Stomach (tissue), 9 donors: ENCODE data around the gene STK26. TPM values are rescaled to one million over a fixed set of nuclear protein-coding genes. Genes with fewer than 3 reads are reported as not detected.
A peak's percentile ranks its signal among the peaks of the same experiment; 100 is the strongest.

ENCODE experiments used
- DNase-seq, 2 donors: peaks; one replicate each; pipeline versions ENCODE4 v3.0.0 to v3.0.0-alpha.2; 2013 to 2019
- H3K27ac ChIP-seq, 5 donors: fragments of 200-600 bp in 4 of 5; sonication (generic) in 4 of 5; one replicate each; pipeline ENCODE4 v1.5.1; 2013 to 2019; ENCODE audit warnings: mild to moderate bottlenecking in 1 of 5, moderate library complexity in 1 of 5
- H3K27me3 ChIP-seq, 3 donors: fragments of 200-600 bp; sonication (generic); one replicate each; pipeline ENCODE4 v1.5.1; 2017 to 2019; ENCODE audit warnings: mixed run types in 1 of 3
- H3K36me3 ChIP-seq, 4 donors: fragments of 200-600 bp; sonication (generic); 1 replicate in 3 of 4; 2 replicates in 1 of 4; pipeline ENCODE4 v1.5.1; 2016 to 2019
- H3K4me1 ChIP-seq, 4 donors: fragments of 200-600 bp; sonication (generic); one replicate each; pipeline ENCODE4 v1.5.1; 2016 to 2019
- H3K4me3 ChIP-seq, 4 donors: fragments of 200-600 bp; sonication (generic) in 3 of 4; one replicate each; pipeline ENCODE4 v1.5.1; 2016 to 2019; ENCODE audit warnings: mild to moderate bottlenecking in 1 of 4
- H3K9me3 ChIP-seq, 4 donors: fragments of 200-600 bp; sonication (generic); one replicate each; pipeline ENCODE4 v1.5.1; 2016 to 2019
- EP300 ChIP-seq: sonication (generic); formaldehyde crosslinking; IDR thresholded peaks from one replicate; pipeline ENCODE4 v1.6.1; 2017; ENCODE audit warnings: antibody characterized with exemption
- POLR2A ChIP-seq, 4 donors: fragments of 450-650 bp; IDR thresholded peaks; one replicate each; pipeline ENCODE4 v1.6.1; 2016; ENCODE audit warnings: antibody characterized with exemption in 4 of 4, control low read depth in 2 of 4, mild to moderate bottlenecking in 1 of 4, moderate library complexity in 1 of 4
- POLR2AphosphoS5 ChIP-seq, 3 donors: sonication (generic); formaldehyde crosslinking; IDR thresholded peaks; one replicate each; pipeline ENCODE4 v1.6.1; 2016; ENCODE audit warnings: antibody characterized with exemption in 3 of 3
- WGBS, 5 donors: extraction: QIAGEN DNeasy Blood & Tissue Kit in 3 of 5; methylation state at CpG; one replicate each; pipeline versions ENCODE4 v1.1.5 to v1.1.7; 2013 to 2018; 5-methylcytosine and 5-hydroxymethylcytosine counted together
- intact Hi-C: fragments of 100-400 bp; cut with DNase I; formaldehyde crosslinking; loops from one replicate; pipeline ENCODE4 v1.15.1; 2023; ENCODE audit warnings: low total_unique reads
- polyA plus RNA-seq, 3 donors: library from polyadenylated mRNA; stranded (reverse); fragments of 200-250 nt; gene quantifications; one replicate each; pipeline ENCODE4 v1.2.3, GENCODE V29; 2013
- total RNA-seq, 5 donors: library from RNA; depleted of rRNA; stranded (reverse); fragments of >200 nt; gene quantifications; one replicate each; pipeline versions ENCODE4 v1.1.0 to v1.2.3, GENCODE V29; 2014 to 2016
- TF ChIP-seq, protein P1 (sequence below), 7 experiments: fragments of 450-650 bp in 4 of 7; fragments of 200-600 bp in 3 of 7; sonication (generic) in 3 of 7; IDR thresholded peaks; one replicate each; pipeline ENCODE4 v1.5.1; 2016 to 2019; ENCODE audit warnings: antibody characterized with exemption in 7 of 7, control low read depth in 2 of 7, mild to moderate bottlenecking in 1 of 7
- donor health status: healthy with polysubstance abuse.
- donor health status: Bipolar disorder and iron deficiency.
- donor health status: healthy.

STK26 gene
- total and polyA plus RNA-seq, 8 donors: 3.6 to 34.0 (median 10.2) TPM

DNA sequence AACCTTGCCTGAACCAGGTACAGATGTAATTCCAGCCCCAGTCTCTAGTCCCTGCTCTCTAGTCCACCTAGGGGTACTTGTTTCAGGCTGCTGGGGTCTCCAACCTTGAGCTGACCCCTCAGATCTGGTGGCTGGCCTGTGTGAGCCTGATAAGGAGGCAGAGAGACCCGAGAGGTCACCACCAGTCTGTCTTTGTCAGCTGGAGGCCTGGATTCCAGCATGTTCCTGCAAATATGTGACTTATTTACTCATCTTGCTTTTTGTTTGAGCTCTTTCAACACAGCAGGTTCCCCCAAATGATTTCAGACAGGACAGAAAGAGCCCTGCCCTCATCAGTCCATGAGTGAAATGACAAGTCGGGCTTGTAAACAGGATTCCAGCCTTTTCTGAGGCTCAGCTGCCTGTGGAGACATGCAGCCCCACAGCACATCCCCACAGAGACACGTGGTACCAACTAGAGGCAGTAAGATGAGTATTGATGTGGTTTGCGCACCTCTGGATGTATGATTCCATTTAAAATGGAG, 37.5 kb upstream of the STK26 start:
- H3K27ac ChIP-seq: no peak overlapping the region

DNA sequence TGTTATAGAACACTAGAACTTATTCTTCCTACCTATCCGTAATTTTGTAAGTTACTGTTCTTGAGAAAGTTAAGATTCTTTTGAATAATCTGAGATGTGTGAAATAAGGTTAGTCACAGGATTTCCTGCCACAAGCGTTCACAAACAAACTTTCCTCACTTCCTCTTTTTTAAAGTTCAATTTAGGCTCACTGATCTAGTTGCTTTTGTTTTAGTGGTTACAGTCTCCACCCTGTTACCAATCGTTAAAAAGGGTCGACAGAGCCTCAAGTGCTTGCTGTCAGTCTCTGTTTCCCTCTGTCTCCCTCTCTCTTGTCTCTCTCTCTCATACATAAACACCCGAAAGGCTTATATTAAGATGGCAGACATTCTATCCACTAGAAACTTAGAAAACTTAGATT, 35.9 kb upstream of the STK26 start:
- no peak overlapping the region for H3K4me3 ChIP-seq
- peaks cover 0 to 9% (median 0%) of the 10 kb centered on the region in 3 donors for H3K27me3 ChIP-seq
- WGBS, 5 donors: 37 to 51% (median 48%) methylated on average over 5 of the region's 5 CpGs
- H3K9me3 ChIP-seq: peaks cover 0 to 3% (median 0%) of the 10 kb centered on the region in 4 donors
- TF ChIP-seq, protein P1, sequence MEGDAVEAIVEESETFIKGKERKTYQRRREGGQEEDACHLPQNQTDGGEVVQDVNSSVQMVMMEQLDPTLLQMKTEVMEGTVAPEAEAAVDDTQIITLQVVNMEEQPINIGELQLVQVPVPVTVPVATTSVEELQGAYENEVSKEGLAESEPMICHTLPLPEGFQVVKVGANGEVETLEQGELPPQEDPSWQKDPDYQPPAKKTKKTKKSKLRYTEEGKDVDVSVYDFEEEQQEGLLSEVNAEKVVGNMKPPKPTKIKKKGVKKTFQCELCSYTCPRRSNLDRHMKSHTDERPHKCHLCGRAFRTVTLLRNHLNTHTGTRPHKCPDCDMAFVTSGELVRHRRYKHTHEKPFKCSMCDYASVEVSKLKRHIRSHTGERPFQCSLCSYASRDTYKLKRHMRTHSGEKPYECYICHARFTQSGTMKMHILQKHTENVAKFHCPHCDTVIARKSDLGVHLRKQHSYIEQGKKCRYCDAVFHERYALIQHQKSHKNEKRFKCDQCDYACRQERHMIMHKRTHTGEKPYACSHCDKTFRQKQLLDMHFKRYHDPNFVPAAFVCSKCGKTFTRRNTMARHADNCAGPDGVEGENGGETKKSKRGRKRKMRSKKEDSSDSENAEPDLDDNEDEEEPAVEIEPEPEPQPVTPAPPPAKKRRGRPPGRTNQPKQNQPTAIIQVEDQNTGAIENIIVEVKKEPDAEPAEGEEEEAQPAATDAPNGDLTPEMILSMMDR (IDR thresholded peaks at IDR 0.05): no peak
- no peak for TF ChIP-seq EP300
- TF ChIP-seq POLR2A (IDR thresholded peaks at IDR 0.05): no peak
- no peak for TF ChIP-seq POLR2AphosphoS5 (IDR thresholded peaks at IDR 0.05)
- intact Hi-C loops: no loop called here
- H3K4me1 ChIP-seq: no peaks in the 10 kb centered on the region
- peak in 1 of 2 donors; percentile 36 for DNase-seq
- no peaks in the 10 kb centered on the region for H3K36me3 ChIP-seq
- peak overlapping the region in 1 of 5 donors; percentile 46 for H3K27ac ChIP-seq

More for the DNA sequence above, 37.5 kb upstream of the STK26 start:
- Histone ChIP-seq H3K4me1 (no peaks in the 10 kb centered on the region), H3K9me3 (no peaks in the 10 kb centered on the region), H3K4me3 (no peak overlapping the region), H3K27me3 (peaks cover 0 to 9% (median 0%) of the 10 kb centered on the region in 3 donors), H3K36me3 (no peaks in the 10 kb centered on the region)
- WGBS, 5 donors: 36 to 100% (median 54%) methylated on average over 1 to 4 of the region's 4 CpGs
- TF ChIP-seq POLR2AphosphoS5 (IDR thresholded peaks at IDR 0.05) (no peak), EP300 (no peak), POLR2A (IDR thresholded peaks at IDR 0.05) (no peak)
- TF ChIP-seq, protein P1 (IDR thresholded peaks at IDR 0.05): no peak
- intact Hi-C loops: no loop called here
- no peak for DNase-seq

DNA sequence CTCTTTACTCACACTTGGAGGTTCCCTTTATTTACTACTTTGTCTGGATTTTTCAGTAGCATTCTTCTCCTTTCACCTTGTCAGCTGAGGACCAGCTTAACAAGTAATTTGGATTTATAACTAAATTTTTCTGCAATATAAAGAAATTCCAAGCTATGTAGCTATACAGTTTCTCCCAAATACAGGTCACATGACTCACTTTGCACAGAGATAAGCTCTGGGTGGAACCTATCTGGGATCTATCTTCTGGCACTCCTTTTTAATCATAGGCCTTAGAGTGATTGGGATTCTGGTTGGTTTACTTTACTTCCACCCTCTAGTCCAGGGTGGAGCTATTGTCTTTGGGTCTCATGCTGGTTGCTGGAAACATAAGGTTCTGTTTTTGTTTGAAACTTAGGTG, 34.9 kb upstream of the STK26 start:
- H3K9me3 ChIP-seq: peaks cover 0 to 3% (median 0%) of the 10 kb centered on the region in 4 donors
- H3K36me3 ChIP-seq: no peaks in the 10 kb centered on the region
- no peak overlapping the region for H3K4me3 ChIP-seq
- H3K4me1 ChIP-seq: no peaks in the 10 kb centered on the region
- no peak for DNase-seq
- H3K27ac ChIP-seq: no peak overlapping the region
- TF ChIP-seq EP300: no peak
- TF ChIP-seq, protein P1 (IDR thresholded peaks at IDR 0.05): no peak
- TF ChIP-seq POLR2A (IDR thresholded peaks at IDR 0.05): no peak
- no peak for TF ChIP-seq POLR2AphosphoS5 (IDR thresholded peaks at IDR 0.05)
- H3K27me3 ChIP-seq: peaks cover 0 to 9% (median 0%) of the 10 kb centered on the region in 3 donors
- intact Hi-C loops: no loop called here

DNA sequence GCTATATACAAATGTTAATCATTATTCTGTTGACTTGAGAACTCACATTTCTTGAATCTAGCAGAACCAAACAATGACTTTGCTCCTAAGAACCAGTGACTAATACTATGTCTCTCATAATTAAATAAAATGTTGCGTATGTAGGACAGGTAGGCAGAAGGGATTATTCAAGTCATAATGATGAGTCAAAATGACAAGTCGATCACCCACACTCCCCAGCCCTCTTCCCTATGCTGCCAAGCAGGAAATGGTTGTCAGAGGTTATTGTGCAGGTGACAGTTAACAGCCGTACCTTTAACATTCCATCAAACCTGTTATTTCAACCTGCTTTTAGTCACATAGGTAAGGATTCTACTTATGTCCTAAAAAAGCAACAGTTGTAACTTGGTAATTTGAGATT, 22.0 kb upstream of the STK26 start:
- Histone ChIP-seq H3K27ac (no peak overlapping the region), H3K4me3 (no peak overlapping the region), H3K27me3 (peaks cover 0 to 7% (median 0%) of the 10 kb centered on the region in 3 donors), H3K4me1 (no peaks in the 10 kb centered on the region), H3K36me3 (no peaks in the 10 kb centered on the region), H3K9me3 (no peaks in the 10 kb centered on the region)
- intact Hi-C loops: no loop called here
- WGBS, 5 donors: 56 to 82% (median 61%) methylated on average over 3 of the region's 3 CpGs
- no peak for DNase-seq
- no peak for TF ChIP-seq POLR2AphosphoS5 (IDR thresholded peaks at IDR 0.05)
- no peak for TF ChIP-seq POLR2A (IDR thresholded peaks at IDR 0.05)
- TF ChIP-seq, protein P1 (IDR thresholded peaks at IDR 0.05): no peak
- TF ChIP-seq EP300: no peak
